Activated T-helper 17 cell treated with anti-CD3 and anti-CD28 coated beads, Interleukin-2, amount 50 U/mL, for 72 hours (primary cell): ENCODE data around the gene CDC42BPB. TPM values are rescaled to one million over a fixed set of nuclear protein-coding genes. Genes with fewer than 3 reads are reported as not detected.

Source experiments
- ATAC-seq: fragments of 150-1000 bp; cut with Tn5 transposase; replicated peaks from 2 replicates; pipeline ENCODE4 v1.10.0; 2021; ENCODE audit warnings: mild to moderate bottlenecking, moderate library complexity
- H3K27ac Mint-ChIP-seq: one replicate; pipeline ENCODE4 v1.8.0; 2022; ENCODE audit warnings: mixed read lengths
- H3K27me3 Mint-ChIP-seq: one replicate; pipeline ENCODE4 v1.8.0; 2022; ENCODE audit warnings: mixed read lengths
- H3K36me3 Mint-ChIP-seq: one replicate; pipeline ENCODE4 v1.8.0; 2022; ENCODE audit warnings: low read depth, mild to moderate bottlenecking, mixed read lengths
- H3K4me1 Mint-ChIP-seq: one replicate; pipeline ENCODE4 v1.8.0; 2022; ENCODE audit warnings: mixed read lengths
- H3K4me3 Mint-ChIP-seq: one replicate; pipeline ENCODE4 v1.8.0; 2022; ENCODE audit warnings: mild to moderate bottlenecking, mixed read lengths
- H3K9me3 Mint-ChIP-seq: one replicate; pipeline ENCODE4 v1.8.0; 2022; ENCODE audit warnings: mixed read lengths
- total RNA-seq, 2 donors: library from RNA; stranded (reverse); gene quantifications; one replicate each; pipeline ENCODE4 v1.2.3, GENCODE V29; 2022

The CDC42BPB gene
- total RNA-seq, 2 donors from 2014 or later: 7.2 to 7.3 TPM

GRCh38 chr14:102888748-102889147 lies 168.6 kb downstream of the CDC42BPB start:
- Mint-ChIP-seq H3K9me3 (no peaks in the 10 kb centered on the region), H3K36me3 (no peaks in the 10 kb centered on the region), H3K27me3 (no peaks in the 10 kb centered on the region), H3K27ac (no peak overlapping the region), H3K4me1 (peaks cover 4% of the 10 kb centered on the region), H3K4me3 (no peak overlapping the region)
- no peak for ATAC-seq

- Mint-ChIP-seq H3K4me3 (no peak overlapping the region), H3K9me3 (no peaks in the 10 kb centered on the region), H3K27ac (peak overlapping the region; percentile 46), H3K36me3 (no peaks in the 10 kb centered on the region), H3K4me1 (peaks cover 28% of the 10 kb centered on the region), H3K27me3 (no peaks in the 10 kb centered on the region)
- ATAC-seq: no peak
Measured at GRCh38 chr14:102885737-102886447, 171.5 kb downstream of the CDC42BPB start.

DNA sequence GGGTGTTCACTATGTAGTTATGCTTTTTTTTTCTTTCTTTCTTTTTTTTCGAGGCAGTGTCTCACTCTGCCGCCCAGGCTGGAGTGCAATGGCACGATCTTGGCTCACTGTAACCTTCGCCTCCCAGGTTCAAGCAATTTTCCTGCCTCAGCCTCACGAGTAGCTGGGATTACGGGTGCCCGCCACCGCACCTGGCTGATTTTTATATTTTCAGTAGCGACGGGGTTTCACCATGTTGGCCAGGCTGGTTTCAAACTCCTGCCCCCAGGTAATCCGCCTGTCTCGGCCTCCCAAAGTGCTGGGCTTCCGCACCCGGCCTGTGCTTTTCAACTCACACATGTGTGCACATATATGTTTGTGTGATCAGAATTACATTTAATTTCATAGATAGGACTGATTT lies 173.8 kb downstream of the CDC42BPB start:
- H3K27ac Mint-ChIP-seq: peak overlapping the region; percentile 62
- H3K9me3 Mint-ChIP-seq: no peaks in the 10 kb centered on the region
- peaks cover 28% of the 10 kb centered on the region for H3K4me1 Mint-ChIP-seq
- no peak for ATAC-seq
- H3K27me3 Mint-ChIP-seq: no peaks in the 10 kb centered on the region
- H3K36me3 Mint-ChIP-seq: no peaks in the 10 kb centered on the region
- peak overlapping the region; percentile 39 for H3K4me3 Mint-ChIP-seq

GRCh38 chr14:102883089-102883541 lies 174.2 kb downstream of the CDC42BPB start:
- no peaks in the 10 kb centered on the region for H3K36me3 Mint-ChIP-seq
- H3K4me1 Mint-ChIP-seq: peaks cover 28% of the 10 kb centered on the region
- ATAC-seq: peak; percentile 95
- no peaks in the 10 kb centered on the region for H3K27me3 Mint-ChIP-seq
- H3K27ac Mint-ChIP-seq: peak overlapping the region; percentile 62
- H3K9me3 Mint-ChIP-seq: no peaks in the 10 kb centered on the region
- peak overlapping the region; percentile 39 for H3K4me3 Mint-ChIP-seq

Other genes with a start within 250 kb of the CDC42BPB start
- gene AMN, start 134.9 kb downstream of the CDC42BPB start, total RNA-seq: 1 to 10 TPM; 2.1 to 2.3 TPM
- gene LBHD2, start 26.7 kb upstream of the CDC42BPB start, total RNA-seq: not detected
- not detected for gene EXOC3L4, start 37.2 kb upstream of the CDC42BPB start, total RNA-seq
- gene TNFAIP2, start 65.9 kb upstream of the CDC42BPB start, total RNA-seq: 1 to 10 TPM; 3.0 to 4.0 TPM